ENCODE data around the gene GPC4.

GPC4 gene

DNA sequence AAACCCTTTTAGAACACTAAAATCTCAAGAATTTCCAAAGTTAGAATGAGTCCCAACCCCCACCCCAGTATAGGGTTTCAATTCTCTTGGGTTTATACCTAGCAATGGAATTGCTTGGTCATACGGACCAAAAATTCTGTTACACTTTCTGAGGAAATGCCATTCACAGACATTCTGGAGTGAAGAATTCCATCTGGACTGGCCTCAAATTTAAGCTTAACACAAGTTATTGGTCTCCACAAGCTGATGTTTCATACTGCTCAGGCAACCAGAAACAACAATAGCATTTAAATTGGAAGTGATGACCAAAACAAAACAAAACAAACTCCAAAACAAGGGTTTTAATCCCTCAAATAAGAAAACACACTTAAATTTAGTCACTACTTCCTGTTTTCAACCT is 51.1 kb downstream of the GPC4 start:
- TF ChIP-seq, protein P1, sequence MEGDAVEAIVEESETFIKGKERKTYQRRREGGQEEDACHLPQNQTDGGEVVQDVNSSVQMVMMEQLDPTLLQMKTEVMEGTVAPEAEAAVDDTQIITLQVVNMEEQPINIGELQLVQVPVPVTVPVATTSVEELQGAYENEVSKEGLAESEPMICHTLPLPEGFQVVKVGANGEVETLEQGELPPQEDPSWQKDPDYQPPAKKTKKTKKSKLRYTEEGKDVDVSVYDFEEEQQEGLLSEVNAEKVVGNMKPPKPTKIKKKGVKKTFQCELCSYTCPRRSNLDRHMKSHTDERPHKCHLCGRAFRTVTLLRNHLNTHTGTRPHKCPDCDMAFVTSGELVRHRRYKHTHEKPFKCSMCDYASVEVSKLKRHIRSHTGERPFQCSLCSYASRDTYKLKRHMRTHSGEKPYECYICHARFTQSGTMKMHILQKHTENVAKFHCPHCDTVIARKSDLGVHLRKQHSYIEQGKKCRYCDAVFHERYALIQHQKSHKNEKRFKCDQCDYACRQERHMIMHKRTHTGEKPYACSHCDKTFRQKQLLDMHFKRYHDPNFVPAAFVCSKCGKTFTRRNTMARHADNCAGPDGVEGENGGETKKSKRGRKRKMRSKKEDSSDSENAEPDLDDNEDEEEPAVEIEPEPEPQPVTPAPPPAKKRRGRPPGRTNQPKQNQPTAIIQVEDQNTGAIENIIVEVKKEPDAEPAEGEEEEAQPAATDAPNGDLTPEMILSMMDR (conservative IDR thresholded peaks at IDR 0.05; ENCODE audit: low read depth, low read length) = no peak
- peak; percentile 37 for DNase-seq (ENCODE audit: low read depth)
- H3K4me3 ChIP-seq (ENCODE audit: low read depth, low read length) = no peak overlapping the region

GRCh38 chrX:133362538-133362937 is 52.8 kb downstream of the GPC4 start:
- no peak overlapping the region for H3K4me3 ChIP-seq (ENCODE audit: low read depth, low read length)
- DNase-seq (ENCODE audit: low read depth) = no peak
- TF ChIP-seq, protein P1 (conservative IDR thresholded peaks at IDR 0.05; ENCODE audit: low read depth, low read length) = no peak

- no peak for DNase-seq (ENCODE audit: low read depth)
- TF ChIP-seq, protein P1 (conservative IDR thresholded peaks at IDR 0.05; ENCODE audit: low read depth, low read length) = no peak
- no peak overlapping the region for H3K4me3 ChIP-seq (ENCODE audit: low read depth, low read length)
Measured at GRCh38 chrX:133359466-133359865, 55.8 kb downstream of the GPC4 start.

GRCh38 chrX:133353233-133353632 is 62.1 kb downstream of the GPC4 start:
- TF ChIP-seq, protein P1 (conservative IDR thresholded peaks at IDR 0.05; ENCODE audit: low read depth, low read length) = no peak
- no peak overlapping the region for H3K4me3 ChIP-seq (ENCODE audit: low read depth, low read length)
- no peak for DNase-seq (ENCODE audit: low read depth)

- TF ChIP-seq, protein P1 (conservative IDR thresholded peaks at IDR 0.05; ENCODE audit: low read depth, low read length) = no peak
- peak; percentile 67 for DNase-seq (ENCODE audit: low read depth)
- H3K4me3 ChIP-seq (ENCODE audit: low read depth, low read length) = no peak overlapping the region
Measured at GRCh38 chrX:133350751-133351150, 64.5 kb downstream of the GPC4 start.

DNA sequence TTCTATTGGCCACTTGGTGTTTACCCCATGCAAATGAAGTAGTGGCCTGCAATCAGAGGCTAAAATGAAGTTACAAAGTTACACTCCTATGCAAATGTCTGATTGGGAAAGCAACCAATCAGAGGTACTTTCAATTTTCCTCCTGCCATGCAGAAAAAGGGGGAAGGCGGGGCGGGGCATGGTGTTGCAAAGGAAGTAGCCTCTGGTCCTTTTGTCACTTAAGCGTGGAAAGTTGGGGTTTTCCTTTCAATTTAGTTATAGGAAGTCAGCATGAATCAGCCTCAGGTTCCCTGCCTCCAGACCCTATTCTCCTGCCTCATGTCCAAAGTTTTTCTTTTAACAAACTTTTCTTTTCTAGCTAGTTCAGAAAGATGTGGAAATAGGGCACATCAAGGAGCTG is 69.3 kb downstream of the GPC4 start:
- TF ChIP-seq, protein P1 (conservative IDR thresholded peaks at IDR 0.05; ENCODE audit: low read depth, low read length) = no peak
- no peak overlapping the region for H3K4me3 ChIP-seq (ENCODE audit: low read depth, low read length)
- DNase-seq (ENCODE audit: low read depth) = no peak

- no peak overlapping the region for H3K4me3 ChIP-seq (ENCODE audit: low read depth, low read length)
- DNase-seq (ENCODE audit: low read depth) = no peak
- TF ChIP-seq, protein P1 (conservative IDR thresholded peaks at IDR 0.05; ENCODE audit: low read depth, low read length) = no peak
Measured at GRCh38 chrX:133339566-133339965, 75.7 kb downstream of the GPC4 start.

All from choroid plexus epithelial cell (primary cell).